IMR-90 (cell line): ENCODE results near the gene HDAC8.

Experiments used
- MXI1 ChIP-seq: IDR thresholded peaks from 2 replicates; pipeline ENCODE4 v1.6.1; 2012; ENCODE audit warnings: low read depth, mild to moderate bottlenecking, low read length, moderate library complexity, borderline replicate concordance
- POLR2A ChIP-seq: IDR thresholded peaks from 2 replicates; pipeline ENCODE4 v1.6.1; 2012; ENCODE audit warnings: mild to moderate bottlenecking, low read depth, low read length
- RAD21 ChIP-seq: IDR thresholded peaks from 2 replicates; pipeline ENCODE4 v1.6.1; 2012; ENCODE audit warnings: low read length, improper control_type of control experiment
- RCOR1 ChIP-seq: IDR thresholded peaks from 2 replicates; pipeline ENCODE4 v1.6.1; 2012; ENCODE audit warnings: mild to moderate bottlenecking, low read length, improper control_type of control experiment; ENCODE audit not compliant: insufficient replicate concordance
- RFX5 ChIP-seq: IDR thresholded peaks from 2 replicates; pipeline ENCODE4 v1.8.0; 2012; ENCODE audit warnings: low read depth, mild to moderate bottlenecking, low read length, moderate library complexity
- TF ChIP-seq, protein P1 (sequence below): conservative IDR thresholded peaks from 2 replicates; pipeline ENCODE4 v1.5.1; 2012; ENCODE audit warnings: mild to moderate bottlenecking, low read depth, low read length, improper control_type of control experiment

DNA sequence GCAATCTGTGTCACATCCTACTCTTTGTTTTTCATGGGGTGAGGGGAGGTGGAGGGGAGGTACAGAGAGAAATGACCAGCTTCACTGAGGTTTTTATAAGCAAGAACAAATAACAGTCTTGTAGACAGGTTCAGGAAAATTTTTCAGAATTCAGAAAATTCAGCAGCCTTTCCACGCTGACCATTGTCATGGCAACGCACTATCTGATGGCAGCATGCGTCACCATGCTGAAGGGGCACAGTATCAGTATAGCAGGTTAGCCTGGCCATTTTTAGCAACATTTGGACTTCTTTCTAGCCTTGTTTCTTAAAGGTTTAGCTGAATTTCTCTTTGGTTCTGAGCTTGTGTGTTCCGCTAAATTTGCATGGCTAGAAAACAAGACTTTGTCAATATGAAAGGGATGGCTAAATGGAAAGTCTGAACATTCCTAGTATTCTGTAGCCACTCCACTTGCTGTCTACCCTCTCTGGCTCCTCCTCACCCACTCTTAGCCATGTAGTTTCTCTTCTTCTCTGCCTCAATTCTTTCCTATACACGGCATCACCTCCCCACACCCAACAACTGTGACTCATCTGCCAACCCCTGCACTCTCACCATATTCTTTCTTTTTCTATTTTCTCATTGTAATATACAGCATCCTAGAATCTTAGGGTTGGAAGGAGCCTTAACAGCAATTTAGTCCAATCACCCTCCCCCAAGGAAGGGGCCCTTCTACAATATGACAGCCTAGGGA, 224.2 kb downstream of the HDAC8 start:
- no peak for TF ChIP-seq MXI1
- no peak for TF ChIP-seq POLR2A
- TF ChIP-seq, protein P1, sequence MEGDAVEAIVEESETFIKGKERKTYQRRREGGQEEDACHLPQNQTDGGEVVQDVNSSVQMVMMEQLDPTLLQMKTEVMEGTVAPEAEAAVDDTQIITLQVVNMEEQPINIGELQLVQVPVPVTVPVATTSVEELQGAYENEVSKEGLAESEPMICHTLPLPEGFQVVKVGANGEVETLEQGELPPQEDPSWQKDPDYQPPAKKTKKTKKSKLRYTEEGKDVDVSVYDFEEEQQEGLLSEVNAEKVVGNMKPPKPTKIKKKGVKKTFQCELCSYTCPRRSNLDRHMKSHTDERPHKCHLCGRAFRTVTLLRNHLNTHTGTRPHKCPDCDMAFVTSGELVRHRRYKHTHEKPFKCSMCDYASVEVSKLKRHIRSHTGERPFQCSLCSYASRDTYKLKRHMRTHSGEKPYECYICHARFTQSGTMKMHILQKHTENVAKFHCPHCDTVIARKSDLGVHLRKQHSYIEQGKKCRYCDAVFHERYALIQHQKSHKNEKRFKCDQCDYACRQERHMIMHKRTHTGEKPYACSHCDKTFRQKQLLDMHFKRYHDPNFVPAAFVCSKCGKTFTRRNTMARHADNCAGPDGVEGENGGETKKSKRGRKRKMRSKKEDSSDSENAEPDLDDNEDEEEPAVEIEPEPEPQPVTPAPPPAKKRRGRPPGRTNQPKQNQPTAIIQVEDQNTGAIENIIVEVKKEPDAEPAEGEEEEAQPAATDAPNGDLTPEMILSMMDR: no peak
- no peak for TF ChIP-seq RFX5
- TF ChIP-seq RCOR1: no peak
- no peak for TF ChIP-seq RAD21
